GM10266 (cell line): Measurements from ENCODE around the gene LRRC42.

Experiments
- DNase-seq: peaks from one replicate; pipeline ENCODE4 v3.0.0; 2012; ENCODE audit errors: extremely low spot score
- CTCF ChIP-seq: IDR thresholded peaks from 2 replicates; pipeline ENCODE4 v1.5.1; 2012; ENCODE audit warnings: mild to moderate bottlenecking, low read depth; ENCODE audit not compliant: control insufficient read depth, insufficient read depth; ENCODE audit errors: missing control alignments

Gene LRRC42

GRCh38 chr1:53906121-53906520 is 40.0 kb upstream of the LRRC42 start:
- DNase-seq: no peak
- TF ChIP-seq CTCF: no peak

- no peak for TF ChIP-seq CTCF
These were observed 36.2 kb upstream of the LRRC42 start for GRCh38 chr1:53909946-53910345.

GRCh38 chr1:53911442-53911841 is 34.7 kb upstream of the LRRC42 start:
- no peak for TF ChIP-seq CTCF
- no peak for DNase-seq

More at GRCh38 chr1:53909946-53910345, 36.2 kb upstream of the LRRC42 start:
- no peak for DNase-seq

- DNase-seq: no peak
- no peak for TF ChIP-seq CTCF
These were observed 32.7 kb upstream of the LRRC42 start for GRCh38 chr1:53913352-53914033.

- no peak for TF ChIP-seq CTCF
- DNase-seq: no peak
These were observed 27.8 kb upstream of the LRRC42 start for GRCh38 chr1:53918343-53918742.

GRCh38 chr1:53919675-53920066 is 26.5 kb upstream of the LRRC42 start:
- DNase-seq: no peak
- TF ChIP-seq CTCF: no peak

GRCh38 chr1:53927376-53927881 is 18.7 kb upstream of the LRRC42 start:
- no peak for TF ChIP-seq CTCF

More at GRCh38 chr1:53927376-53927881, 18.7 kb upstream of the LRRC42 start:
- no peak for DNase-seq
